Parathyroid adenoma (tissue), 2 donors: ENCODE measurements around the gene TEX261.
"Not testable (repeated sequence)": the region's sequence is repeated elsewhere in the genome, so short reads cannot be mapped to it uniquely, and the experiment has no call there.

Experiments used
- H2AFZ ChIP-seq: fragments of 300-600 bp; sonication (generic); one replicate; pipeline ENCODE4 v1.7.0; 2017; ENCODE audit warnings: antibody characterized with exemption, mild to moderate bottlenecking
- H3K27ac ChIP-seq: fragments of 300-600 bp; sonication (generic); one replicate; pipeline ENCODE4 v1.7.0; 2017
- H3K27me3 ChIP-seq: fragments of 300-600 bp; sonication (generic); one replicate; pipeline ENCODE4 v1.7.0; 2017; ENCODE audit warnings: low read length; ENCODE audit not compliant: control insufficient read depth, insufficient read depth
- H3K36me3 ChIP-seq: fragments of 300-600 bp; sonication (generic); one replicate; pipeline ENCODE4 v1.7.0; 2017; ENCODE audit warnings: low read length; ENCODE audit not compliant: control insufficient read depth, insufficient read depth
- H3K4me1 ChIP-seq: fragments of 300-600 bp; sonication (generic); one replicate; pipeline ENCODE4 v1.7.0; 2017; ENCODE audit warnings: control low read depth
- H3K4me2 ChIP-seq: fragments of 300-600 bp; sonication (generic); one replicate; pipeline ENCODE4 v1.7.0; 2017; ENCODE audit warnings: low read length
- H3K4me3 ChIP-seq: fragments of 300-600 bp; sonication (generic); one replicate; pipeline ENCODE4 v1.7.0; 2017; ENCODE audit warnings: low read depth, low read length
- H3K79me2 ChIP-seq: fragments of 300-600 bp; sonication (generic); one replicate; pipeline ENCODE4 v1.7.0; 2017; ENCODE audit warnings: control low read depth
- H3K9ac ChIP-seq: fragments of 300-600 bp; sonication (generic); one replicate; pipeline ENCODE4 v1.7.0; 2017; ENCODE audit warnings: mild to moderate bottlenecking
- H3K9me3 ChIP-seq: fragments of 300-600 bp; sonication (generic); one replicate; pipeline ENCODE4 v1.7.0; 2017; ENCODE audit warnings: low read length; ENCODE audit not compliant: control insufficient read depth
- CTCF ChIP-seq: fragments of 300-600 bp; sonication (generic); IDR thresholded peaks from one replicate; pipeline ENCODE4 v1.7.0; 2017; ENCODE audit warnings: antibody characterized with exemption, mild to moderate bottlenecking
- donor health status: primary hyperparathyroidism.

Gene TEX261

GRCh38 chr2:70994699-70995425 is at the start of gene TEX261:
Gene TEX261, minus strand, starts transcription at chr2:70994873. Its CDS starts 116 bp downstream, at chr2:70994757.
- Histone ChIP-seq H3K9ac (peak within 1 kb of the TSS; percentile 41), H3K4me1 (peaks cover 17% of the 10 kb centered on the region), H3K79me2 (peaks cover 3% of the 10 kb centered on the region), H3K4me2 (peak within 1 kb of the TSS; percentile 68), H3K27me3 (no peaks in the 10 kb centered on the region), H3K36me3 (no peaks in the 10 kb centered on the region), H3K9me3 (no peaks in the 10 kb centered on the region), H3K27ac (peak within 1 kb of the TSS; percentile 55), H2AFZ (peak within 1 kb of the TSS; percentile 99), H3K4me3 (peak within 1 kb of the TSS; percentile 74)
- TF ChIP-seq CTCF: peak; percentile 69

GRCh38 chr2:71043531-71044407 is 49.1 kb upstream of the TEX261 start:
- H3K9me3 ChIP-seq: no peaks in the 10 kb centered on the region
- H3K4me2 ChIP-seq: no peak overlapping the region
- H3K36me3 ChIP-seq: no peaks in the 10 kb centered on the region
- H3K4me1 ChIP-seq: no peaks in the 10 kb centered on the region
- H3K79me2 ChIP-seq: no peaks in the 10 kb centered on the region
- H3K27ac ChIP-seq: no peak overlapping the region
- no peaks in the 10 kb centered on the region for H3K27me3 ChIP-seq
- no peak overlapping the region for H3K4me3 ChIP-seq
- TF ChIP-seq CTCF: no peak
- H2AFZ ChIP-seq: no peak overlapping the region
- H3K9ac ChIP-seq: no peak overlapping the region

- H3K9ac ChIP-seq: no peak overlapping the region
- TF ChIP-seq CTCF: no peak
These were observed 47.6 kb upstream of the TEX261 start for GRCh38 chr2:71042287-71042686.

GRCh38 chr2:71036296-71036695 is 41.6 kb upstream of the TEX261 start:
- H3K4me2 ChIP-seq, H3K4me3 ChIP-seq, H3K9ac ChIP-seq, H3K27me3 ChIP-seq, H3K4me1 ChIP-seq, H3K36me3 ChIP-seq, H3K79me2 ChIP-seq, H3K27ac ChIP-seq, H3K9me3 ChIP-seq, H2AFZ ChIP-seq: not testable (repeated sequence)

More at GRCh38 chr2:71042287-71042686, 47.6 kb upstream of the TEX261 start:
- Histone ChIP-seq H3K4me1 (no peaks in the 10 kb centered on the region), H3K27me3 (no peaks in the 10 kb centered on the region), H3K27ac (no peak overlapping the region), H3K4me2 (no peak overlapping the region), H3K9me3 (no peaks in the 10 kb centered on the region), H2AFZ (no peak overlapping the region), H3K4me3 (no peak overlapping the region), H3K36me3 (no peaks in the 10 kb centered on the region), H3K79me2 (no peaks in the 10 kb centered on the region)

GRCh38 chr2:71023553-71024243 is 29.0 kb upstream of the TEX261 start:
- not testable (repeated sequence) for H3K9me3 ChIP-seq

GRCh38 chr2:71021394-71021793 is 26.7 kb upstream of the TEX261 start:
- H3K9me3 ChIP-seq, H3K36me3 ChIP-seq, H3K27me3 ChIP-seq, H3K4me2 ChIP-seq, H3K9ac ChIP-seq, H3K4me3 ChIP-seq, H3K27ac ChIP-seq, H2AFZ ChIP-seq, H3K79me2 ChIP-seq: not testable (repeated sequence)
- peaks cover 13% of the 10 kb centered on the region for H3K4me1 ChIP-seq

More at GRCh38 chr2:71023553-71024243, 29.0 kb upstream of the TEX261 start:
- Histone ChIP-seq H3K4me1 (peaks cover 13% of the 10 kb centered on the region), H3K27ac (peak overlapping the region; percentile 88), H2AFZ (peak overlapping the region; percentile 72), H3K4me2 (peak overlapping the region; percentile 81), H3K4me3 (peak overlapping the region; percentile 36)
- H3K36me3 ChIP-seq, H3K79me2 ChIP-seq, H3K27me3 ChIP-seq, H3K9ac ChIP-seq: not testable (repeated sequence)
- TF ChIP-seq CTCF: peak; percentile 68

- not testable (repeated sequence) for H2AFZ ChIP-seq, H3K4me2 ChIP-seq, H3K79me2 ChIP-seq, H3K9ac ChIP-seq, H3K27ac ChIP-seq, H3K9me3 ChIP-seq, H3K27me3 ChIP-seq, H3K4me3 ChIP-seq, H3K36me3 ChIP-seq
- peaks cover 13% of the 10 kb centered on the region for H3K4me1 ChIP-seq
These were observed 25.3 kb upstream of the TEX261 start for GRCh38 chr2:71019989-71020388.
